B cell (primary cell): ENCODE measurements around the gene SLC8B1. TPM values are rescaled to one million over a fixed set of nuclear protein-coding genes. Genes with fewer than 3 reads are reported as not detected.

ENCODE experiments used
- ATAC-seq: fragments of 200-7000 bp; cut with Tn5 transposase; one replicate; pipeline ENCODE4 v1.10.0; 2021; ENCODE audit warnings: low read depth, mild to moderate bottlenecking, moderate number of reproducible peaks, moderate library complexity
- CTCF ChIA-PET: fragments of 350-600 bp; sonication (Branson Sonifier 250); formaldehyde crosslinking; loops from one replicate; lab custom pipeline; 2021; ENCODE audit warnings: antibody characterized with exemption, inconsistent platforms; lab: Charles Lee
- POLR2A ChIA-PET: fragments of 350-600 bp; sonication (Branson Sonifier 250); formaldehyde crosslinking; loops from one replicate; lab custom pipeline; 2021; ENCODE audit warnings: antibody characterized with exemption; lab: Charles Lee
- DNase-seq: peaks from one replicate; pipeline ENCODE4 v3.0.0; 2013
- H2AFZ ChIP-seq: 2 replicates; pipeline ENCODE4 v1.6.1; 2012; ENCODE audit warnings: mild to moderate bottlenecking, low read depth, low read length; ENCODE audit not compliant: insufficient read depth, poor library complexity, severe bottlenecking
- H3K27ac ChIP-seq, 2 donors: 1 replicate in 1 of 2; 2 replicates in 1 of 2; pipeline ENCODE4 v1.5.1; 2012 to 2013; ENCODE audit warnings: low read length in 2 of 2, mild to moderate bottlenecking in 2 of 2, moderate library complexity in 1 of 2
- H3K27me3 ChIP-seq, 4 experiments: fragments of 200-600 bp in 1 of 4; sonication (generic) in 1 of 4; replicated peaks in 1 of 4; 1 replicate in 2 of 4; 2 replicates in 2 of 4; pipeline versions ENCODE4 v1.6.1 to v1.7.0; 2013 to 2016; ENCODE audit warnings: low read length in 3 of 4, mild to moderate bottlenecking in 2 of 4, mixed read lengths in 1 of 4, moderate library complexity in 1 of 4; ENCODE audit not compliant: insufficient read depth in 4 of 4, control insufficient read depth in 3 of 4; ENCODE audit errors: control extremely low read depth in 1 of 4
- H3K36me3 ChIP-seq, 2 experiments: replicated peaks in 1 of 2; 1 replicate in 1 of 2; 2 replicates in 1 of 2; pipeline versions ENCODE4 v1.6.1 to v1.7.1; 2013; ENCODE audit warnings: low read length in 1 of 2; ENCODE audit not compliant: insufficient read depth in 2 of 2, control insufficient read depth in 1 of 2; ENCODE audit errors: control extremely low read depth in 1 of 2, extremely low read depth in 1 of 2
- H3K4me1 ChIP-seq, 2 donors: fragments of 200-600 bp in 1 of 2; sonication (generic) in 1 of 2; 1 replicate in 1 of 2; 2 replicates in 1 of 2; pipeline versions ENCODE4 v1.5.1 to v1.6.1; 2013 to 2017; ENCODE audit warnings: low read length in 2 of 2; ENCODE audit not compliant: control insufficient read depth in 2 of 2, insufficient read depth in 2 of 2
- H3K4me2 ChIP-seq: replicated peaks from 2 replicates; pipeline ENCODE3; 2012; ENCODE audit warnings: mild to moderate bottlenecking, low read depth, low read length; ENCODE audit not compliant: poor library complexity, severe bottlenecking
- H3K4me3 ChIP-seq, 5 experiments: fragments of 200-600 bp in 1 of 5; sonication (generic) in 1 of 5; 1 replicate in 3 of 5; 2 replicates in 2 of 5; pipeline versions ENCODE4 v1.5.1 to v1.7.0; 2011 to 2016; ENCODE audit warnings: low read length in 4 of 5, mild to moderate bottlenecking in 4 of 5, low read depth in 2 of 5, control low read depth in 1 of 5, moderate library complexity in 1 of 5; ENCODE audit not compliant: insufficient read depth in 1 of 5; ENCODE audit errors: control extremely low read depth in 1 of 5, extremely low read depth in 1 of 5
- H3K79me2 ChIP-seq: fragments of 200-600 bp; sonication (generic); one replicate; pipeline ENCODE4 v1.6.0; 2016; ENCODE audit warnings: low read length; ENCODE audit not compliant: control insufficient read depth, insufficient read depth
- H3K9ac ChIP-seq: fragments of 200-600 bp; sonication (generic); 2 replicates; pipeline ENCODE4 v1.6.1; 2017; ENCODE audit warnings: mild to moderate bottlenecking, low read length, moderate library complexity
- H3K9me3 ChIP-seq, 3 donors: one replicate each; pipeline versions ENCODE4 v1.6.1 to v1.7.1; 2013; ENCODE audit warnings: low read length in 2 of 3; ENCODE audit not compliant: control insufficient read depth in 2 of 3, insufficient read depth in 1 of 3; ENCODE audit errors: control extremely low read depth in 1 of 3
- H4K20me1 ChIP-seq: 2 replicates; pipeline ENCODE4 v1.6.0; 2012; ENCODE audit warnings: mild to moderate bottlenecking, low read length; ENCODE audit not compliant: insufficient read depth, control insufficient read depth, poor library complexity, severe bottlenecking
- H3K27ac Mint-ChIP-seq: one replicate; pipeline ENCODE4 v1.8.0; 2021; ENCODE audit warnings: mixed read lengths
- H3K27me3 Mint-ChIP-seq: one replicate; pipeline ENCODE4 v1.8.0; 2021; ENCODE audit warnings: mixed read lengths
- H3K4me1 Mint-ChIP-seq: one replicate; pipeline ENCODE4 v1.8.0; 2021; ENCODE audit warnings: mixed read lengths
- H3K4me3 Mint-ChIP-seq: one replicate; pipeline ENCODE4 v1.8.0; 2021; ENCODE audit warnings: mixed read lengths
- H3K9me3 Mint-ChIP-seq: one replicate; pipeline ENCODE4 v1.8.0; 2022; ENCODE audit warnings: mixed read lengths; ENCODE audit not compliant: insufficient read depth
- CTCF ChIP-seq: fragments of 200-600 bp; IDR thresholded peaks from one replicate; pipeline ENCODE4 v1.8.0; 2022; ENCODE audit warnings: antibody characterized with exemption, mild to moderate bottlenecking
- EZH2 ChIP-seq: IDR thresholded peaks from 2 replicates; pipeline ENCODE4 v1.6.1; 2012; ENCODE audit warnings: borderline replicate concordance, low read depth, mild to moderate bottlenecking, moderate library complexity, low read length; ENCODE audit not compliant: insufficient read depth, poor library complexity, severe bottlenecking
- WGBS: methylation state at CpG from one replicate; pipeline ENCODE4 v1.1.5; 2013; ENCODE audit warnings: missing lambda C conversion rate; ENCODE audit not compliant: insufficient coverage; 5-methylcytosine and 5-hydroxymethylcytosine counted together
- intact Hi-C: fragments of 100-400 bp; cut with micrococcal nuclease; formaldehyde crosslinking; loops from one replicate; pipeline ENCODE4 v1.10.0; 2022
- polyA plus RNA-seq: library from polyadenylated mRNA; depleted of rRNA; stranded (reverse); fragments of >200 nt; gene quantifications from 2 replicates; pipeline ENCODE4 v1.2.3, GENCODE V29; 2012
- total RNA-seq, 2 donors: library from RNA; stranded (reverse); fragments of 120-200 nt in 1 of 2; gene quantifications; 1 replicate in 1 of 2; 2 replicates in 1 of 2; pipeline versions ENCODE4 v1.2.3 to v1.2.4, GENCODE V29; 2013 to 2022

SLC8B1 gene
- total and polyA plus RNA-seq, 2 donors (not counting 1 experiment from before 2014, with no cell fraction given) = 18.7 to 35.6 TPM

DNA sequence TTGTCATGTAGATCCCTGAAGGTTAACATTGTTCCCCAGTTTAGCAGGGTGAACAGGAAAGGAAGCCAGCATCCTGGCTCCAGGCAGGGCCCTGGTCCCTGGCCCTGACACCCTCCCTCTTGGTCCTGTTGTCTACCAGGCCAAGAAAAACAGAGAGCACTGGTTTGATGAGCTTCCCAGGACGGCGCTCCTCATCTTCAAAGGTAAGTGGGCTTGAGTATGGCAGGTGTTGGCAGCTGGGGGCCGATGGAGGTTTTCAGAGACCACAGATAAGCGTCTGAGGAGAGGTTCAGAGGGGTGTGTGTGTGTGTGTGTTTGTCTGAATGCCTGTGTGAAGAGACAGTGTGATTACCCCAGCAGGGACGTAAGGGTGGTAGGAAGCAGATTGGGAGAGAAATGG lies 56.3 kb downstream of the SLC8B1 start:
- intact Hi-C loops = no loop called here
- Histone ChIP-seq H4K20me1 (no peaks in the 10 kb centered on the region), H3K79me2 (no peaks in the 10 kb centered on the region), H3K4me2 (no peak overlapping the region), H3K4me1 (no peaks in the 10 kb centered on the region), H3K27ac (no peak overlapping the region), H3K9ac (no peak overlapping the region), H3K36me3 (peaks cover 0 to 43% of the 10 kb centered on the region in 2 experiments), H3K9me3 (no peaks in the 10 kb centered on the region), H2AFZ (no peak overlapping the region), H3K27me3 (no peaks in the 10 kb centered on the region), H3K4me3 (no peak overlapping the region)
- no peak overlapping the region for H3K4me3 Mint-ChIP-seq
- ATAC-seq (no peak), DNase-seq (no peak)
- ChIA-PET CTCF (no interaction called here), POLR2A (no interaction called here)
- no peak overlapping the region for H3K27ac Mint-ChIP-seq
- no peaks in the 10 kb centered on the region for H3K4me1 Mint-ChIP-seq
- H3K27me3 Mint-ChIP-seq = no peaks in the 10 kb centered on the region
- H3K9me3 Mint-ChIP-seq = no peaks in the 10 kb centered on the region
- TF ChIP-seq EZH2 (no peak), CTCF (no peak)
- 100% methylated on average over 3 of the region's 5 CpGs for WGBS

- Histone ChIP-seq H3K79me2 (no peaks in the 10 kb centered on the region), H3K4me1 (no peaks in the 10 kb centered on the region), H3K27me3 (no peaks in the 10 kb centered on the region), H2AFZ (no peak overlapping the region), H3K36me3 (peaks cover 0 to 48% of the 10 kb centered on the region in 2 experiments), H4K20me1 (no peaks in the 10 kb centered on the region), H3K4me2 (no peak overlapping the region), H3K27ac (no peak overlapping the region), H3K9me3 (no peaks in the 10 kb centered on the region), H3K9ac (no peak overlapping the region), H3K4me3 (no peak overlapping the region)
- ATAC-seq (no peak), DNase-seq (no peak)
- 94% methylated on average over 7 of the region's 8 CpGs for WGBS
- Mint-ChIP-seq H3K9me3 (no peaks in the 10 kb centered on the region), H3K27me3 (no peaks in the 10 kb centered on the region), H3K4me3 (no peak overlapping the region), H3K27ac (no peak overlapping the region), H3K4me1 (no peaks in the 10 kb centered on the region)
- intact Hi-C loops = no loop called here
- ChIA-PET POLR2A (no interaction called here), CTCF (no interaction called here)
- TF ChIP-seq EZH2 (no peak), CTCF (no peak)
Observed at GRCh38 chr12:113278141-113278540, 56.8 kb downstream of the SLC8B1 start.
